ENCODE results near the gene BHLHE23. TPM values are rescaled to one million over a fixed set of nuclear protein-coding genes. Genes with fewer than 3 reads are reported as not detected.

Gene BHLHE23
- total RNA-seq, 1 donor from 2014 or later, result not detected

- DNase-seq (ENCODE audit: low read depth), result no peak
- H3K4me3 ChIP-seq (ENCODE audit: low read depth, low read length), result no peak overlapping the region
- TF ChIP-seq CTCF (conservative IDR thresholded peaks at IDR 0.05; ENCODE audit: low read depth, low read length), result no peak
These were observed 38.2 kb downstream of the BHLHE23 start for GRCh38 chr20:62968378-62969178.

- TF ChIP-seq CTCF (conservative IDR thresholded peaks at IDR 0.05; ENCODE audit: low read depth, low read length), result no peak
- DNase-seq (ENCODE audit: low read depth), result no peak
- H3K4me3 ChIP-seq (ENCODE audit: low read depth, low read length), result no peak overlapping the region
These were observed 39.0 kb downstream of the BHLHE23 start for GRCh38 chr20:62967628-62968351.

DNA sequence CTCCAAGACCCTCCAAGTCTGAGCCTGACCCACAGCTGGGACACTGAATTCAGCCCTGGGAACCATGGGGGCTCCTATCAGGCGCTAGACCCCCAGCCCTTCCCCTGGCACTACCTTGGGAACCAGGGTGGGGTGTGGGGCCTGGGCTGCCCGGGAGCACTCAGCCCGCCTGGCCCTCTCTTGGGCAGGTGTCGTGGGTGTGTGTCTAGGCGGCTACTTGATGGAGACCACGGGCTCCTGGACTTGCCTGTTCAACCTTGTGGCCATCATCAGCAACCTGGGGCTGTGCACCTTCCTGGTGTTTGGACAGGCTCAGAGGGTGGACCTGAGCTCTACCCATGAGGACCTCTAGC lies 39.6 kb downstream of the BHLHE23 start:
- no peak for TF ChIP-seq CTCF (conservative IDR thresholded peaks at IDR 0.05; ENCODE audit: low read depth, low read length)
- no peak overlapping the region for H3K4me3 ChIP-seq (ENCODE audit: low read depth, low read length)
- no peak for DNase-seq (ENCODE audit: low read depth)

- no peak for TF ChIP-seq CTCF (conservative IDR thresholded peaks at IDR 0.05; ENCODE audit: low read depth, low read length)
- no peak overlapping the region for H3K4me3 ChIP-seq (ENCODE audit: low read depth, low read length)
- no peak for DNase-seq (ENCODE audit: low read depth)
These were observed 40.3 kb downstream of the BHLHE23 start for GRCh38 chr20:62966212-62967148.

GRCh38 chr20:62965363-62965771 lies 41.4 kb downstream of the BHLHE23 start:
- TF ChIP-seq CTCF (conservative IDR thresholded peaks at IDR 0.05; ENCODE audit: low read depth, low read length), result no peak
- H3K4me3 ChIP-seq (ENCODE audit: low read depth, low read length), result no peak overlapping the region
- DNase-seq (ENCODE audit: low read depth), result no peak

- DNase-seq (ENCODE audit: low read depth), result no peak
- no peak for TF ChIP-seq CTCF (conservative IDR thresholded peaks at IDR 0.05; ENCODE audit: low read depth, low read length)
- H3K4me3 ChIP-seq (ENCODE audit: low read depth, low read length), result no peak overlapping the region
These were observed 42.1 kb downstream of the BHLHE23 start for GRCh38 chr20:62964700-62965099.

Data from epithelial cell of proximal tubule (primary cell).